ENCODE measurements around the gene MGAT4A. TPM values are rescaled to one million over a fixed set of nuclear protein-coding genes. Genes with fewer than 3 reads are reported as not detected.

The MGAT4A gene
- total and polyA plus RNA-seq, 2 experiments from 2014 or later, result 4.1 to 5.8 TPM

- Histone ChIP-seq H3K9me3 (ENCODE audit: low read depth) (no peaks in the 10 kb centered on the region), H3K27ac (no peak overlapping the region), H3K36me3 (no peaks in the 10 kb centered on the region), H3K27me3 (no peaks in the 10 kb centered on the region), H3K4me3 (no peak overlapping the region), H3K4me1 (ENCODE audit: low read depth) (no peaks in the 10 kb centered on the region)
- TF ChIP-seq, protein P1, sequence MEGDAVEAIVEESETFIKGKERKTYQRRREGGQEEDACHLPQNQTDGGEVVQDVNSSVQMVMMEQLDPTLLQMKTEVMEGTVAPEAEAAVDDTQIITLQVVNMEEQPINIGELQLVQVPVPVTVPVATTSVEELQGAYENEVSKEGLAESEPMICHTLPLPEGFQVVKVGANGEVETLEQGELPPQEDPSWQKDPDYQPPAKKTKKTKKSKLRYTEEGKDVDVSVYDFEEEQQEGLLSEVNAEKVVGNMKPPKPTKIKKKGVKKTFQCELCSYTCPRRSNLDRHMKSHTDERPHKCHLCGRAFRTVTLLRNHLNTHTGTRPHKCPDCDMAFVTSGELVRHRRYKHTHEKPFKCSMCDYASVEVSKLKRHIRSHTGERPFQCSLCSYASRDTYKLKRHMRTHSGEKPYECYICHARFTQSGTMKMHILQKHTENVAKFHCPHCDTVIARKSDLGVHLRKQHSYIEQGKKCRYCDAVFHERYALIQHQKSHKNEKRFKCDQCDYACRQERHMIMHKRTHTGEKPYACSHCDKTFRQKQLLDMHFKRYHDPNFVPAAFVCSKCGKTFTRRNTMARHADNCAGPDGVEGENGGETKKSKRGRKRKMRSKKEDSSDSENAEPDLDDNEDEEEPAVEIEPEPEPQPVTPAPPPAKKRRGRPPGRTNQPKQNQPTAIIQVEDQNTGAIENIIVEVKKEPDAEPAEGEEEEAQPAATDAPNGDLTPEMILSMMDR (IDR thresholded peaks at IDR 0.05; ENCODE audit: low read depth, low read length), result no peak
- no peak for DNase-seq (ENCODE audit: low read depth in 1 of 2, low spot score in 1 of 2)
These were observed 13.3 kb downstream of the MGAT4A start for GRCh38 chr2:98717621-98718020.

- TF ChIP-seq, protein P1 (IDR thresholded peaks at IDR 0.05; ENCODE audit: low read depth, low read length), result no peak
- Histone ChIP-seq H3K4me1 (ENCODE audit: low read depth) (no peaks in the 10 kb centered on the region), H3K9me3 (ENCODE audit: low read depth) (no peaks in the 10 kb centered on the region), H3K4me3 (no peak overlapping the region), H3K27ac (no peak overlapping the region), H3K27me3 (peaks cover 4% of the 10 kb centered on the region), H3K36me3 (no peaks in the 10 kb centered on the region)
- no peak for DNase-seq (ENCODE audit: low read depth in 1 of 2, low spot score in 1 of 2)
These were observed 14.1 kb downstream of the MGAT4A start for GRCh38 chr2:98716786-98717185.

- Histone ChIP-seq H3K9me3 (ENCODE audit: low read depth) (no peaks in the 10 kb centered on the region), H3K27ac (no peak overlapping the region), H3K36me3 (no peaks in the 10 kb centered on the region), H3K4me1 (ENCODE audit: low read depth) (no peaks in the 10 kb centered on the region), H3K4me3 (no peak overlapping the region), H3K27me3 (peaks cover 4% of the 10 kb centered on the region)
- TF ChIP-seq, protein P1 (IDR thresholded peaks at IDR 0.05; ENCODE audit: low read depth, low read length), result no peak
- no peak for DNase-seq (ENCODE audit: low read depth in 1 of 2, low spot score in 1 of 2)
These were observed 15.0 kb downstream of the MGAT4A start for GRCh38 chr2:98715812-98716451.

DNA sequence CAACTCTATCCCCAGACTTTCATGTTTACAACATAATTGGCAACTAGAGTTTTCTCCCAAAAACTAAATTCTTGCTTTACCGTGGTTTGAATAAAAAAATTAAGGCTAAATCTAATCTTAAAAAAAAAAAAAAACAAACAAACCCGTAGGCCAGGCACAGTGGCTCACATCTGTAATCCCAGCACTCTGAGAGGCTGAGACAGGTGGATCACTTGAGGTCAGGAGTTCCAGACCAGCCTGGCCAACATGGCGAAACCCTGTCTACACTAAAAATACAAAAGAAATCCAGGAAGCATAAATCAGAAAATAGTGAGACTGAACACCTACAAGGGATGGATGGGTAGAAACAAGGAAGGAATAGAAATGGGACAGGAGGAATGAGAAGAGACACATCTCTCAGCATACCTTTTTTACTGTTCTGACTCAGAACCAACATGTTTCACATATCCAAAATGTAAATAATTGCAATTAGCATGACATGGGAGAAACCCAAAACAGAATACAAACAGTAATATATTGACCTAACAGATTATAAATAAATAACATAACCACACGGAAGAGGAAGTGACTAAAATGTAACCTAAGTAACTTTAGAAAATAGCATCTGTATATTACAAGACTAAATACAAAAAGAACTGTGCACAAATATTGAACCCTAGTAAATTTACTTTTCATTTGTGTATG is 17.5 kb downstream of the MGAT4A start:
- Histone ChIP-seq H3K4me3 (no peak overlapping the region), H3K27me3 (peaks cover 4% of the 10 kb centered on the region), H3K4me1 (ENCODE audit: low read depth) (no peaks in the 10 kb centered on the region), H3K27ac (no peak overlapping the region), H3K9me3 (ENCODE audit: low read depth) (no peaks in the 10 kb centered on the region), H3K36me3 (no peaks in the 10 kb centered on the region)
- TF ChIP-seq, protein P1 (IDR thresholded peaks at IDR 0.05; ENCODE audit: low read depth, low read length), result no peak
- DNase-seq (ENCODE audit: low read depth in 1 of 2, low spot score in 1 of 2), result no peak

- no peak for DNase-seq (ENCODE audit: low read depth in 1 of 2, low spot score in 1 of 2)
- TF ChIP-seq, protein P1 (IDR thresholded peaks at IDR 0.05; ENCODE audit: low read depth, low read length), result no peak
- H3K4me3 ChIP-seq, result no peak overlapping the region
- H3K27me3 ChIP-seq, result peaks cover 4% of the 10 kb centered on the region
- H3K27ac ChIP-seq, result no peak overlapping the region
- H3K9me3 ChIP-seq (ENCODE audit: low read depth), result no peaks in the 10 kb centered on the region
- H3K36me3 ChIP-seq, result no peaks in the 10 kb centered on the region
- no peaks in the 10 kb centered on the region for H3K4me1 ChIP-seq (ENCODE audit: low read depth)
These were observed 18.8 kb downstream of the MGAT4A start for GRCh38 chr2:98712145-98712544.
